Ovary (tissue), 9 donors: ENCODE measurements around the gene GNG7. TPM values are rescaled to one million over a fixed set of nuclear protein-coding genes. Genes with fewer than 3 reads are reported as not detected.
"Not testable (repeated sequence)": the region's sequence is repeated elsewhere in the genome, so short reads cannot be mapped to it uniquely, and the experiment has no call there.

Experiments
- DNase-seq, 5 donors: peaks; one replicate each; pipeline ENCODE4 v3.0.0-alpha.2; 2019 to 2020
- H3K27ac ChIP-seq, 2 donors: fragments of 200-600 bp; one replicate each; pipeline versions ENCODE4 v1.5.1 to v1.8.0; 2019 to 2022
- H3K27me3 ChIP-seq: fragments of 200-600 bp; one replicate; pipeline ENCODE4 v1.8.0; 2022
- H3K36me3 ChIP-seq: fragments of 200-600 bp; sonication (generic); one replicate; pipeline ENCODE4 v1.5.1; 2019
- H3K4me1 ChIP-seq: one replicate; pipeline ENCODE4 v1.8.1; 2013; ENCODE audit warnings: mild to moderate bottlenecking, moderate library complexity; ENCODE audit not compliant: insufficient read depth
- H3K4me3 ChIP-seq: fragments of 200-600 bp; sonication (generic); one replicate; pipeline ENCODE4 v1.5.1; 2017
- H3K9me3 ChIP-seq, 2 donors: fragments of 200-600 bp in 1 of 2; sonication (generic) in 1 of 2; one replicate each; pipeline versions ENCODE4 v1.5.1 to v1.8.1; 2013 to 2019; ENCODE audit warnings: mild to moderate bottlenecking in 1 of 2, moderate library complexity in 1 of 2
- EP300 ChIP-seq: sonication (generic); formaldehyde crosslinking; IDR thresholded peaks from one replicate; pipeline ENCODE4 v1.6.1; 2017; ENCODE audit warnings: antibody characterized with exemption
- POLR2A ChIP-seq: fragments of 450-650 bp; IDR thresholded peaks from one replicate; pipeline ENCODE4 v1.6.1; 2017; ENCODE audit warnings: antibody characterized with exemption, mild to moderate bottlenecking, moderate library complexity
- WGBS, 3 donors: extraction: QIAGEN DNeasy Blood & Tissue Kit in 1 of 3; methylation state at CpG; one replicate each; pipeline versions ENCODE4 v1.1.5 to v1.1.7; 2013 to 2017; 5-methylcytosine and 5-hydroxymethylcytosine counted together
- intact Hi-C, 4 donors: fragments of 100-400 bp; cut with DNase I; formaldehyde crosslinking; loops; one replicate each; pipeline versions ENCODE4 v1.11.0 to v1.15.1; 2022 to 2023
- polyA plus RNA-seq, 2 donors: library from polyadenylated mRNA; stranded (reverse); fragments of 200-250 nt in 1 of 2; fragments of 350-450 nt in 1 of 2; fragmentation: Illumina TruSeq in 1 of 2; extraction: RNeasy Lipid Tissue Mini Kit (QIAGEN cat#74804) in 1 of 2; gene quantifications; one replicate each; pipeline ENCODE4 v1.2.3, GENCODE V29; 2013 to 2014
- total RNA-seq, 7 donors: library from RNA; depleted of rRNA in 2 of 7; stranded (reverse); fragments of >200 nt in 2 of 7; fragmentation: NEBNext Ultra II Directional in 3 of 7; extraction: Animal tissue kit (Norgen Biotek cat#: 25700) in 3 of 7; gene quantifications; one replicate each; pipeline versions ENCODE4 v1.1.0 to v1.2.4, GENCODE V29; 2016 to 2023
- TF ChIP-seq, protein P1 (sequence below), 3 donors: fragments of 450-650 bp in 2 of 3; fragments of 200-600 bp in 1 of 3; IDR thresholded peaks; one replicate each; pipeline versions ENCODE4 v1.5.1 to v1.8.0; 2016 to 2022; ENCODE audit warnings: antibody characterized with exemption in 3 of 3, mild to moderate bottlenecking in 1 of 3
- donor health status: DM: no; HTN: no; CAD: no; lungs with moderate emphysema.
- donor health status: DM: no; HTN: no; CAD: no.
- donor health status: Bipolar disorder and iron deficiency.
- donor health status: DM: yes; HTN: yes; CAD: no.
- donor health status: DM: no; HTN: no; CAD: no.
- donor health status: DM: yes; HTN: yes; CAD: no.

GNG7 gene
- total and polyA plus RNA-seq, 9 donors, result 4.1 to 36.3 (median 15.1) TPM

DNA sequence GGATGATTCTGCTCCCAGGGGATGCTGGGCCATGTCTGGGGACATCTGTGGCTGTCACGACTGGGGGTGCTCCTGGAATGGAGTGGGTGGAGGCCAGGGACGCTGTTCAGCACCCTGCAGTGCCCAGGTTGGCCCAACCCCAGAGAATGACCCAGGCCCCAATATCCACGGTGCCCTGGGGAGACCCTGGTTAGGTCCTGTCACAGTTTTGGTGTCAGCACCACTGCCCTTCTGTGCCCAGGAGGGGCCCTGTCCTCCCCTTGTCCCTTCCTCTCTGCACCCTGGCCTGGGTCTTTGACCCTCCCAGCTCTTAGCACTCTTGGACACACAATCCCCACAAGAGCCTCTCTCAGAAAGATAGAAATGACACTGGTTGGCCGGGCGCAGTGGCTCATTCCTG, 141.3 kb downstream of the GNG7 start:
- intact Hi-C loops, result no loop called here
- WGBS, 3 donors, result 94 to 96% (median 95%) methylated on average over 5 of the region's 5 CpGs
- Histone ChIP-seq H3K36me3 (no peaks in the 10 kb centered on the region), H3K4me3 (no peak overlapping the region), H3K9me3 (no peaks in the 10 kb centered on the region), H3K27ac (no peak overlapping the region), H3K4me1 (no peaks in the 10 kb centered on the region), H3K27me3 (no peaks in the 10 kb centered on the region)
- TF ChIP-seq EP300 (no peak), POLR2A (no peak)
- TF ChIP-seq, protein P1, sequence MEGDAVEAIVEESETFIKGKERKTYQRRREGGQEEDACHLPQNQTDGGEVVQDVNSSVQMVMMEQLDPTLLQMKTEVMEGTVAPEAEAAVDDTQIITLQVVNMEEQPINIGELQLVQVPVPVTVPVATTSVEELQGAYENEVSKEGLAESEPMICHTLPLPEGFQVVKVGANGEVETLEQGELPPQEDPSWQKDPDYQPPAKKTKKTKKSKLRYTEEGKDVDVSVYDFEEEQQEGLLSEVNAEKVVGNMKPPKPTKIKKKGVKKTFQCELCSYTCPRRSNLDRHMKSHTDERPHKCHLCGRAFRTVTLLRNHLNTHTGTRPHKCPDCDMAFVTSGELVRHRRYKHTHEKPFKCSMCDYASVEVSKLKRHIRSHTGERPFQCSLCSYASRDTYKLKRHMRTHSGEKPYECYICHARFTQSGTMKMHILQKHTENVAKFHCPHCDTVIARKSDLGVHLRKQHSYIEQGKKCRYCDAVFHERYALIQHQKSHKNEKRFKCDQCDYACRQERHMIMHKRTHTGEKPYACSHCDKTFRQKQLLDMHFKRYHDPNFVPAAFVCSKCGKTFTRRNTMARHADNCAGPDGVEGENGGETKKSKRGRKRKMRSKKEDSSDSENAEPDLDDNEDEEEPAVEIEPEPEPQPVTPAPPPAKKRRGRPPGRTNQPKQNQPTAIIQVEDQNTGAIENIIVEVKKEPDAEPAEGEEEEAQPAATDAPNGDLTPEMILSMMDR (IDR thresholded peaks at IDR 0.05), result no peak
- DNase-seq, result peak in 1 of 5 donors; percentile 23

DNA sequence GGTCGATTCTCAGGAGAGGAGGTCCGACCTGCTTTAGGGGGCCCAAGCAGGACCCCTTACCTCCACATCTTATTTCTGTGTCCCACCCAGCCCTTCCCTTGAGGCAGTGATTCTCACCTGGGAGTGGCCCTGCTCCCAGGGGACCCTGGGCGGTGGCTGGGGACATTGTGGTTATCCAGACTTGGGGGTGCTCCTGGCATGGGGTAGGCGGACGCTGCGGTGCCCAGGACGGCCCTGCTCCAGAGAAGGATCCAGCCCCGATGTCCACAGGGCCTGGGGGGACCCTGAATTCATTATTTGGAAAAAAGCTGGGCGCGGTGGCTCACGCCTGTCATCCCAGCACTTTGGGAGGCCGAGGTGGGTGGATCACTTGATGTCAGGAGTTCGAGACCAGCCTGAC, 142.1 kb downstream of the GNG7 start:
- intact Hi-C loops, result no loop called here
- no peaks in the 10 kb centered on the region for H3K36me3 ChIP-seq
- TF ChIP-seq POLR2A, result no peak
- TF ChIP-seq, protein P1 (IDR thresholded peaks at IDR 0.05), result no peak
- no peak for TF ChIP-seq EP300
- H3K4me1 ChIP-seq, result peaks cover 2% of the 10 kb centered on the region
- H3K4me3 ChIP-seq, result no peak overlapping the region
- H3K27ac ChIP-seq, result no peak overlapping the region
- WGBS, 3 donors, result 94 to 98% (median 95%) methylated on average over 12 to 13 of the region's 13 CpGs
- no peaks in the 10 kb centered on the region for H3K9me3 ChIP-seq
- H3K27me3 ChIP-seq, result no peaks in the 10 kb centered on the region
- peak in 1 of 5 donors; percentile 17 for DNase-seq

DNA sequence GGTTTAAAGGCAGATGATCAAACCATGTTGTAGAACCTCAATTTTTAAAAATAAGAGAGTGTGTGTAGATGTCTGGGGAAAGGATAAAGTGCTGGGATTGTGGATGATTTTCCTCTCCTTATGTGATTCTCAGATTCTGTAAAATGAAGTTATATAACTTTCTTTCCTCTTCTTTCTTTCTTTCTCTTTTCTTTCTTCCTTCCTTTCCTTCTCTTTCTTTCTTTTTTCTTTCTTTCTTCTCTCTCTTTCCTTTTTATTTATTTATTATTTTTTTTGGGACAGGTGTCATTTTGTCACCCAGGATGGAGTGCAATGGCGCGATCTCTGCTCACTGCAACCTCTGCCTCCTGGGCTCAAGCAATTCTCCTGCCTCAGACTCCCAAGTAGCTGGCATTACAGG, 144.0 kb downstream of the GNG7 start:
- TF ChIP-seq POLR2A (no peak), EP300 (no peak)
- TF ChIP-seq, protein P1 (IDR thresholded peaks at IDR 0.05), result no peak
- 95 to 100% (median 97%) methylated on average over 2 of the region's 2 CpGs for WGBS, 3 donors
- Histone ChIP-seq H3K4me3 (no peak overlapping the region), H3K36me3 (no peaks in the 10 kb centered on the region), H3K4me1 (peaks cover 2% of the 10 kb centered on the region), H3K27me3 (no peaks in the 10 kb centered on the region), H3K9me3 (no peaks in the 10 kb centered on the region), H3K27ac (no peak overlapping the region)
- DNase-seq, result no peak
- intact Hi-C loops, result no loop called here

DNA sequence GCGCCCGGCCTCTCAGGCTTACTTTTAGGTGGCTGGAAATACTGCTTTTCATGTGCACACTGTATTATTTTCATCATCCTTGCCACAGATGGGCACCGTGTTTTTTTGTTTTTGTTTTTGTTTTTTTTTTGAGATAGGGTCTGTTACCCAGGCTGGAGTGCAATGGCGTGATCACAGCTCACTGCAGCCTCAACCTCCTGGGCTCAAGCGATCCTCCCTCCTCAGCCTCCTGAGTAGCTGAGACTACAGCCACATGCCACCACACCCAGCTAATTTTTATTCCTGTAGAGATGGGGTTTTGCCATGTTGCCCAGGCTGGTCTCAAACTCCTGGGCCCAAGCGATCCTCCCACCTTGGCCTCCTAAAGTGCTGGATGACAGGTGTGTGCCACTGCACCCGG, 144.4 kb downstream of the GNG7 start:
- WGBS, 3 donors, result 72 to 80% (median 74%) methylated on average over 7 of the region's 7 CpGs

DNA sequence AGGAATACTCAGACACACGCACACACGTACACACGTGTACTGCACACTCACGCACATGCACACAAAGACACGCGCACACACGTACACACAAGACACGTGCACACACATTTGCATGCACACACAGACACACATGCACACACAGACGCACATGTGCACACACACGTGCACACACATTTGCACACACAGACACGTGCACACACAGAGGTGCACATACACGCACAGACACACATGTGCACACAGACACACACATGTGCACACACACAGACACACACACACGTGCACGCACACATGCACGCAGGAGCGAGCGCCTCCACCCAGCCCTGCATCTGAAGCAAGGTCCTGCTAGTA, 145.4 kb downstream of the GNG7 start:
- WGBS, 3 donors, result 88 to 93% (median 91%) methylated on average over 17 of the region's 17 CpGs
- DNase-seq, result peak in 1 of 5 donors; percentile 27

More for the DNA sequence above, 144.4 kb downstream of the GNG7 start:
- intact Hi-C loops, H3K36me3 ChIP-seq, DNase-seq, H3K9me3 ChIP-seq, H3K27ac ChIP-seq, H3K27me3 ChIP-seq, H3K4me1 ChIP-seq, H3K4me3 ChIP-seq: not testable (repeated sequence)

More for the DNA sequence above, 145.4 kb downstream of the GNG7 start:
- H3K36me3 ChIP-seq, result no peaks in the 10 kb centered on the region
- H3K27ac ChIP-seq, result no peak overlapping the region
- H3K4me3 ChIP-seq, result no peak overlapping the region
- TF ChIP-seq, protein P1 (IDR thresholded peaks at IDR 0.05), result no peak
- TF ChIP-seq EP300 (no peak), POLR2A (no peak)
- H3K9me3 ChIP-seq, result no peaks in the 10 kb centered on the region
- H3K27me3 ChIP-seq, result no peaks in the 10 kb centered on the region
- intact Hi-C loops, result no loop called here
- peaks cover 2% of the 10 kb centered on the region for H3K4me1 ChIP-seq
